KOPT-K1 (cell line): Measurements from ENCODE around the gene CUEDC2.

ENCODE experiments used
- H3K27ac ChIP-seq: fragments of 200-600 bp; sonication (generic); 2 replicates; pipeline ENCODE4 v1.5.1; 2016; ENCODE audit warnings: antibody characterized with exemption, mild to moderate bottlenecking, low read depth, low read length; ENCODE audit not compliant: poor library complexity, severe bottlenecking
- H3K36me3 ChIP-seq: fragments of 200-600 bp; sonication (generic); 2 replicates; pipeline ENCODE4 v1.5.1; 2017; ENCODE audit warnings: antibody characterized with exemption, mild to moderate bottlenecking, low read length, moderate library complexity; ENCODE audit not compliant: insufficient read depth
- H3K9me3 ChIP-seq: fragments of 200-600 bp; sonication (generic); 2 replicates; pipeline ENCODE4 v1.5.1; 2017; ENCODE audit warnings: antibody characterized with exemption, low read length, mild to moderate bottlenecking; ENCODE audit not compliant: insufficient read depth, poor library complexity, severe bottlenecking

CUEDC2 gene

DNA sequence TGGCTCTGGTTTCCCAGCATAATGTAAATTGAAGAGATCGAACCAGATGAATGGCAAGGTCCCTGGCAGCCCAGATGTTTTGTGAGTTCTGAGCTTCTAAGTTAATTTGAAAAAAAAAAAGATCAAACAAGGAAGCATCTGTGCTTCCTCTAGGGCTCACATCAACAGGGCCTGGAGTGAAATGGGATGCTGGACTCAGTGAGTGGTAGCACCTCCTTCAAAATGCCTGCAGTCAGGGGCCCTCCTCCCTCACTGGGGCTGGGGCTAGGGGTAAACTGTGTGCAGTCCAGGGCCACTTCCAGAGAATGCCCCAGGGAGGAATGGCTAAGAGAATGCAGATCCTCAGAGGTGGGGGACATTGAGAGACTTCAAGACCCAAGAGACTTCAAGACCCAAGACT is 6.0 kb upstream of the CUEDC2 start:
- Histone ChIP-seq H3K36me3 (no peaks in the 10 kb centered on the region; the same call in 1 of the 2 replicates), H3K9me3 (no peaks in the 10 kb centered on the region), H3K27ac (no peak overlapping the region)

DNA sequence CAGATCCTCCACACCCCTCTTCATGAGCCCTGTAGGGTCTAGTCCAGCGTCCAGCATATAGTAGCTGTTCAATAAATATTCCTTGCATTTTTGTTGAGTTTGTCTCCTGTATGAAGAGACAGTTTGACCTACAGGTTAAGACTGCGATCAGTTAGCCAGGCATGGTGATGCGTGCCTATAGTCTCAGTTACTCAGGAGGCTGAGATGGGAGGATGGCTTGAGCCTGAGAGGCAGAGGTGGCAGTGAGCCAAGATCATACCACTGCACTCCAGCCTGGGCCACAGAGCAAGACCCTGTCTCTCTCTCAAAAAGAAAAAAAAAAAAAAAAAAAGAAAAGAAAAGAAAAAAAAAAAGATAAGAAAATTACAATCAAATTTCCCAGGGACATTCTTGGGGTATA is 5.1 kb upstream of the CUEDC2 start:
- Histone ChIP-seq H3K36me3 (no peaks in the 10 kb centered on the region; the same call in 1 of the 2 replicates), H3K9me3 (no peaks in the 10 kb centered on the region), H3K27ac (no peak overlapping the region)

DNA sequence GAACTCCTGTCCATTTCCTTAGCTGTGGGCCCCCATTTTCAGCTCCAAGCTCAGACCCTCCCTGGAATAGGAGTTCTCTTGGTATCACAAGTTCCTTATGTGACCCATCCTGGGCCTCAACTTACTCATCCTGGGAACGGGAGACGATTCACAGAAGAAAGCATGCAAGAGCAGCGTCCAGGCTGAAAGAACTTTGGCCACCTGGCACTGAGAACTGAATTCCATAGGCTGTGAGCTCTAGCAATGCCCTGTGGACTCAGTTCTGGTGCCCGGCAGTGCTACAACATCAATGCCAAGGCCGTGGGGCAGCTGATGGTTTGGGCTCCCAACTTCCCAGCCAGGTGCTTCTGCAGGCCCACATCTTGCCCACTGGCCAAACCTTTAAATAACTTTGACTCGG is 3.9 kb upstream of the CUEDC2 start:
- H3K36me3 ChIP-seq: no peaks in the 10 kb centered on the region; the same call in 1 of the 2 replicates
- no peaks in the 10 kb centered on the region for H3K9me3 ChIP-seq
- peak overlapping the region; percentile 70 for H3K27ac ChIP-seq

DNA sequence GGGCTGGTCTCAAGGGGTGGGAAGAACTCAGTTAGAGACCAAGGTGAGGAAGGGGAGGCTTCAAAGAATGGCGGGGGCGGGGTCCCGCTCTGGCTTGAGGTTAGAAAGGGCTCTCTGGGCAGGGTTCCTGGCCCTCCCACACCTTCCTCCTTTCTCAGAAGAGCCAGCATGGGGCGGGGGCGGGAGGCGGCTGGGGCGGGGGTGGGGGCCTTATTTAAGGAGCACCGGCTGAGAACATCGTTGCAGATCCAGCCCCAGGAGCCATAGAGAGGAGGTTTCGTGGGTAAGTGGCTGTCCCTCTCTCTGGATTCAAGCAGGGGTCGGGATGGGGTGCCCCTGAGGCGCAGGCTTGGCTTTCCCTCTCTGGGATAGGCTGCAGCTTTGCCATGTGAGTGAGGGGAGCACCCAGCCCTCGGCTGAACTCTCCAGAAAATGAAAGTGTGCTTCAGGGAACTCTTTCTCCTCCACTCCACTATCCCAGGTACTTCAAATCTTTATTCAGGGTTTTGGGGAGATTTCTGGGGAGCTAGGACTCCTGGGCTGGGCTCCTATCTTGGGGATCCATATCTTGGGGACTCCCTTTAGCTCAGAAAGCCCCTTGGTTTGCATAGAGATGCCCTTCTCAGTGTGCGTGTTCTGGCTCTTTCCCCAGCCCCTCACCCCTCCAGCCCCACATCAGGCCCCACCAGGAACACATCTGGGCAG is 3.3 kb upstream of the CUEDC2 start:
- Histone ChIP-seq H3K9me3 (no peaks in the 10 kb centered on the region), H3K36me3 (no peaks in the 10 kb centered on the region; the same call in 1 of the 2 replicates), H3K27ac (peak overlapping the region; percentile 70)

DNA sequence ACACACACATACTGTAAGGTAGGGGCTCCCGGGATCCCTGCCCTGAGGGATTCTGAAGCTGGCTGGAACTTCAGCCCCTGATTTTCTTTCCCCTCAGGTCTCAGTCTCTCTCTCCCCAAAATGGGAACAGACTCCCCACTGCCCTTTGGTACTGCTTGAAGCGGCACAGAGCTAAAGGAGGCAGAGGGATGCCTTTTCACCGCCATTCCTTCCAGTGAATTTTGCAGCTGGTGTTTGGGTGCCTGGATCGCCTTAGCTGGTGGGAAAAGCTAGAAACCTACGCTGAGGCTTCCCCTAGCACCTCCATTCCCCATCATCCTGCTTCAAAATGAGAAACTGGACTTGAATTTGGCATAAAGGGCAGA is 2.7 kb upstream of the CUEDC2 start:
- Histone ChIP-seq H3K9me3 (no peaks in the 10 kb centered on the region), H3K36me3 (no peaks in the 10 kb centered on the region; the same call in 1 of the 2 replicates), H3K27ac (peak overlapping the region; percentile 70)

DNA sequence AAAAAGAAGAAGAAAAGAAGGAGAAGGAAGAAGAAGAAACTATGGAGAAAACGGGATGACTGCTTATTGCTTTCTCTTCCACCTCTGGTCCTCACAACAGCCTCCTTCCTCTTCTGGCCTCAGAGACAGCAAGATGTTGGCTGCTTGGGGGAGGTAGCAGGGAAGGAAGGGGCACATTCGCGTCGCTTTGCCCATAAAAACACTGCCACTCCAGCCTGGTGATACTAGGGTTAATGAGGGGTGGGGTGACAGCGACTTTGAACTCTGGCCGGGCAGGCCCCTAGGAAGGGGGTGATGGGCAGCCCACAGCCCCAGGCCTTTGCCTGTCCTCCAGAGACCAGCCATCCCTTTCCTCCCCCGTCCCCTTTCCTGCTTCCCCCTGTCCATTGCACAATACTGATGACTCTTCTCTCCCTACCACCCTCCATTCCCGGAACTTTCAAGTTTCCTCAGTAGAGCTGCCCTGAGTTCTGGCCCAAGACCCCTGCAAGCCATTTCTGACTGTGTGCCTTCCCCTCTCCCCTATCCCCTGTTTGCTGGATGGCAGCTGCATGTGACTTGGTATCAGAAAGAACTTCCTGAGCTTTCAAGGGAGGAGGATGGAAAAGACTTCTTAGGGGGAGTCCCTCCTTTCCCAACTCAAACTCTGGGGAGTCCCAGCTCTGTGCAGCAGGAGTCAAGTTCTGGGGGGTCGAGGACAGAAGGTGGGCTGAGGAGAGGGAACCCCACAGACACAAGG is 2.2 kb upstream of the CUEDC2 start:
- no peaks in the 10 kb centered on the region for H3K9me3 ChIP-seq
- no peaks in the 10 kb centered on the region; the same call in 1 of the 2 replicates for H3K36me3 ChIP-seq
- peak overlapping the region; percentile 70 for H3K27ac ChIP-seq

DNA sequence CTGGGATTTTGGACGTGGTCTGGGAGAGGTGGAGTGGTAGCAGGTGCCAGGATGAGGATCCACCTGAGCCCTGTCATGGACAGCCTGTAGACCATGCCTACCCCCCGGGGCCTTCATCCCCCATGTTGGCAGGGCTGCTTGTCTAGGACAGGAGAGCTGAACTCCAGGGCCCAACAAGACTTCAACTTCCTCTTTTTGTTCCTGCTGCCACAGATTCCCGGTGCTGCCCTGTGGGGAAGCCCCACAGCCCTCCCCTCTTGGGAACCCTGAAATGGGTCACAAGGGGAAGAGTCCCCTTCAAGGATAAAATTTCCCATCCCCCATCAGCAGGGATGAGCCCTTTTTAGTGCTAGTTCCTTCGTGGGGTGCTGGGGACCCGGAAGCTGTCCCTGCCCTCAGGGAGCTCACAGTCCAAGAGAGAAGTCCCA is 1.3 kb upstream of the CUEDC2 start:
- Histone ChIP-seq H3K27ac (no peak overlapping the region), H3K36me3 (no peaks in the 10 kb centered on the region; the same call in 1 of the 2 replicates), H3K9me3 (no peaks in the 10 kb centered on the region)

DNA sequence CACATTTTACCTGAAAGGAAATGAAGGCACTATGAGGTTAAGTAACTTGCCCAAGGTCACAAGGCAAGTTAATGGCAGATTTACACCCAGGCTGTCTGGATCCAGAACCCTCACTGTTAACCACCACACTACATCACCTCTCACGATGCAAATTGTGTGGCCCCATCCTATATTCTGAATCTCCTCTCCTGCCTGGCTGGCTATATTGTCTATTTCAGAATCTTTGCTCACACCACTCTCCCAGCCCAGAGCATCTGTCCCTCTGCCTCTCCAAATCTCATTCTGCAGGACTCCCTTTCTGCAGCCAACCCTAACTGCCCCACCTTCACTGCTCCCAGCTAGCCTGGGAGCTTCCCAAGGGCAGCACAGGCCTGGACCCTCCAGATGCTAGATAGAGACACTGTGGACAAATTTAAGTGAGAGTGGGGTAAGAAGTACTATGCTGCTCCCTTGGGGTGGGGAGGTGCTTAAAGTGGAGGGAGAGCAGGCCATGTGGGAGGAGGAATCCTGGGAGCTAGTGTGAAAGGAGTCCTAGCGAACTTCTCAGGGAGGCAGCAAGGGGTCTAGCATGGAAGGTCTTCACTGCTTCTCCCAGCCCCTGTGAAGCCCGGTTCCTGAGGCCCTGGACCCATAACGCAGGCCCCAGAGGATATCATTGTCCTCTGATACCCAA is 786 bp downstream of the CUEDC2 start:
- H3K36me3 ChIP-seq: no peaks in the 10 kb centered on the region
- no peaks in the 10 kb centered on the region for H3K9me3 ChIP-seq
- peak overlapping the region; percentile 92 for H3K27ac ChIP-seq

DNA sequence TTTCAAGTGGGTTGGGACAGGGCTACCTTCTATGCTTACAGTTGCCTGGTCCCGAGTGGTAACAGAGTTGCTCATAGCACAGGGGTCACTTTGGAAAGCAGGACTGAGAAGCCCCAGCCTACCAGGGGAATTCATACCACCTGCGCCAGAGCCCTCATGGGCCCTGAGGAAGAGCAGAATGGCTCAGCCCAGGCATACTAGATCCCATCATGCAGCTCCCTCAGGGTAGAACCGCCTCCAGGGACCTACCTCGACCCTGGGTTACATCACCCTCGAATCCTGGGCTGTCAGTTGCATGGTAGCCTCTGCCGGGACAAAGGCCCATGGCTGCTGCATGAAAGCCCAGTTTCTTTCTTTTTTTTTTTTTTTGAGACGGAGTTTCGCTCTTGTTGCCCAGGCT is 2.9 kb downstream of the CUEDC2 start:
- H3K27ac ChIP-seq: no peak overlapping the region
- H3K36me3 ChIP-seq: peaks cover 5% of the 10 kb centered on the region; the same call in 1 of the 2 replicates
- no peaks in the 10 kb centered on the region for H3K9me3 ChIP-seq

DNA sequence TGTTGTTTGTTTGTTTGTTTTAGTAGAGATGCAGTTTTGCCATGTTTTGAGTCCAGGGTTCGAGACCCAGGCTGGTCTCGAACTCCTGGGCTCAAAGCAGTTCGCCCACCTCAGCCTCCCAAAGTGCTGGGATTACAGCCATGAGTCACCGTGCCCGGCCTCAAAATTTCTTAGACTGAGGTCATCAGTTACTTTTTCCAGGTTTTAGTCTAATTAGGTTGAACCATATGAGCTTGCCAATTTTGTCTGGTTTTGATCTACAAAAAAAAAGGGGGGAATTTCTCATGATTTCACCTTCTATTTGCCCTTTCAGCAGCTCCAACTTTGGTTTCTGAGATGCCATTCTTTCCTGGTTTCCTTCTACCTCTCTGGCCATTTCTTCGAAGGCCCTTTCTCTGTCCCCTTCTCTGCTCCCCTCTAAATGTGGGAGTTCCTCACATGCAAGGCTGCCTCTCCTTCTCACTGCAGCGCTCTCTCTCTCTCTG is 5.5 kb downstream of the CUEDC2 start:
- H3K9me3 ChIP-seq: no peaks in the 10 kb centered on the region
- H3K36me3 ChIP-seq: peaks cover 24% of the 10 kb centered on the region
- H3K27ac ChIP-seq: no peak overlapping the region

DNA sequence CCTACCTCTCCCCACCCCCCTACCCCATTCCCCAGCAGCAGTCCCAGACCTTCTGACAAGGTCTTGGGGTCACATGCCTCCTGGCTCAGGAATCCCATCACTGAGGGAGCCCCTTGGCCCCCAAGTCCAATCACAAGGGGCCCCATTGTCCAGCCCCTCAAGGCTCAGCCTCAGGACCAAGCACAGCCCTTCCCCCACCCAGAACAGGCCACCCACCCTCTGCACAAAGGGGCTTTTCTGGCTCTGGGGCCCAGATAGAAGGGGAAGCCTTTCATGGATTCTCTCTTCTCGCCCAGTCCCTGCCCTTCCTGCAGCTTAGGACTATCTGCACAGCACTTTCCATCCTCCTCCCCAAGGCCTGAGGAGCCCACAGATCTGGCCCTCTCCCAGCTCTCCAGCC is 6.9 kb downstream of the CUEDC2 start:
- Histone ChIP-seq H3K36me3 (peaks cover 24% of the 10 kb centered on the region), H3K27ac (no peak overlapping the region), H3K9me3 (no peaks in the 10 kb centered on the region)

DNA sequence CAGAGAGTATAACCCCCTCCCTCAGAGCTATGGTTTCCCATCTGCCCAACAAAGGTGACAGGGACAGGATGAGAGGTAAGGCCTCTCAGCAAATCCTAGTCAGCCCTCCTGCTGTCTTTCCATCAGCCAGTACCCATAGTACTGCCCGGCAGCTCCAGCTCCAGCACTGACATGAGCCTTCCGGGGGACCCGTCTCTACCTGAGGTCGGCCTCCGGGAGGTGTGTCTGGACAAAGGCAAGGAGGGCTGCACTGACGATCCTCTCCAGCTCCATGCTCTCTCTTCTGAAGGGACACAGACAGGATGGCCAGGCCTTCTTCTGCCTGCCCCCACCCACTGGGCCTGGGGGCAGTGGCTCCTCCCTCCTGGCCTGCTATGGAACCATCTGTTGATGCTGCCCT is 7.5 kb downstream of the CUEDC2 start:
- Histone ChIP-seq H3K9me3 (no peaks in the 10 kb centered on the region), H3K36me3 (peaks cover 24% of the 10 kb centered on the region), H3K27ac (no peak overlapping the region)

DNA sequence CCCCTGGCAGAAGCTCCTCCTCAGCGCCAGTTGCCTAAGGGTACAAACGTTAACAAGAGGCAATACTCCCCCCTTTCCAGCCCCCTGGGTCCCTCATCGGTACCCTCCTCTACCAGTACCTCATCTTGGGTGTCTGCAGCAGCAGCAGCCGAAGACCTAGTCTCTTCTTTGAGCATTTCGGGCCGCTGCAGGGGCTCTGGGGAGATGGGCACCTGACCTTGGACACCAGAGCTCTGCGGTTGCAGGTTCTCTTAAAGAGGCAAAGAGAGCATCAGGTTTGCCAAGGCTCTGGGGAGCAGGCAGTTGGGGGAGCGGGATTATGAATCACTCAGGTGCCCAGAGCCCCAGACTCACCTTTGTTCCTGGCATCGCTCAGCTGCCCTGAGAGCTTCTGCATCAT is 8.2 kb downstream of the CUEDC2 start:
- Histone ChIP-seq H3K27ac (no peak overlapping the region), H3K9me3 (no peaks in the 10 kb centered on the region), H3K36me3 (peaks cover 24% of the 10 kb centered on the region)

DNA sequence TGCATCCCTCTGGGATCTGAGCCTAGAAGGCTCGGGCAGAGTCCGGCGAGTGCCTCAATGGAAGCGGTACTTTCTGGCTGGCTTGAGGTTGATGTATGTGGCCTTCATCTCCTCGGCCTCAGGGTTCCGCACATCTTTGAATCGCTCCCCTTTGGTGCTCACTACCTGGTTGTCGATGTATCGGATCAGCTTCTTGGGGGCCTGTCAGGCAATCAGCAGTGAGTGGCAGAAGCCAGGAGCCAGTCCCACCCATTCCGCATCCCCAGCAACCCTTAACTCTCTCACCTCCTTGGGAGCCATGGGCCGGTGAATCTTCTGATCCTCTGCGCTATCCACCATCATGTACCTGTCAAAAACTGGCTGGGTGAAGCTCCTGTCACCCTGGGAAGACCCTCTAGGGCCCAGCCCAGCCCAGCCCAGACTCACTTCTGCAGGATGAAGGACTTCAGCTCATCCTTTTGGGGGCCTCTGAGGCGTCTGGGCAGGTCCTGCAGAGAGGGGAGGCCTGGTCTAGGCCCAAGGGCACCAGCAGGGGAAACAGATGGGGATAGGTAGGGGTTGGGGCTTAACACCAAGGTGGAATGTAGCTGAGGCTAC is 8.9 kb downstream of the CUEDC2 start:
- Histone ChIP-seq H3K9me3 (no peaks in the 10 kb centered on the region), H3K36me3 (peaks cover 24% of the 10 kb centered on the region), H3K27ac (no peak overlapping the region)
